ENCODE data around the gene PRPS1.
"Not testable (repeated sequence)": the region's sequence is repeated elsewhere in the genome, so short reads cannot be mapped to it uniquely, and the experiment has no call there.

PRPS1 gene

GRCh38 chrX:107627838-107628661 is at the start of gene PRPS1:
Gene PRPS1 (plus strand): TSS chrX:107628510. CDS start chrX:107628629, 119 bp downstream.
- peak; percentile 75 for DNase-seq (ENCODE audit: low read depth)

GRCh38 chrX:107579956-107580355 is 48.4 kb upstream of the PRPS1 start:
- no peak for DNase-seq (ENCODE audit: low read depth)

- no peak for DNase-seq (ENCODE audit: low read depth)
Observed at GRCh38 chrX:107581923-107582322, 46.4 kb upstream of the PRPS1 start.

GRCh38 chrX:107589243-107589642 is 39.1 kb upstream of the PRPS1 start:
- DNase-seq (ENCODE audit: low read depth): no peak

- DNase-seq (ENCODE audit: low read depth): no peak
Observed at GRCh38 chrX:107596651-107597050, 31.7 kb upstream of the PRPS1 start.

GRCh38 chrX:107597264-107597663 is 31.0 kb upstream of the PRPS1 start:
- no peak for DNase-seq (ENCODE audit: low read depth)

- no peak for DNase-seq (ENCODE audit: low read depth)
Observed at GRCh38 chrX:107597791-107598190, 30.5 kb upstream of the PRPS1 start.

GRCh38 chrX:107599450-107599861 is 28.9 kb upstream of the PRPS1 start:
- DNase-seq (ENCODE audit: low read depth): no peak

GRCh38 chrX:107600366-107600765 is 27.9 kb upstream of the PRPS1 start:
- DNase-seq (ENCODE audit: low read depth): no peak

- DNase-seq (ENCODE audit: low read depth): no peak
Observed at GRCh38 chrX:107601326-107601725, 27.0 kb upstream of the PRPS1 start.

GRCh38 chrX:107601759-107602158 is 26.6 kb upstream of the PRPS1 start:
- no peak for DNase-seq (ENCODE audit: low read depth)

- DNase-seq (ENCODE audit: low read depth): no peak
Observed at GRCh38 chrX:107602694-107603239, 25.5 kb upstream of the PRPS1 start.

GRCh38 chrX:107603429-107604159 is 24.7 kb upstream of the PRPS1 start:
- no peak for DNase-seq (ENCODE audit: low read depth)

GRCh38 chrX:107609061-107609460 is 19.2 kb upstream of the PRPS1 start:
- DNase-seq (ENCODE audit: low read depth): not testable (repeated sequence)

- no peak for DNase-seq (ENCODE audit: low read depth)
Observed at GRCh38 chrX:107610667-107611066, 17.6 kb upstream of the PRPS1 start.

GRCh38 chrX:107619885-107620322 is 8.4 kb upstream of the PRPS1 start:
- no peak for DNase-seq (ENCODE audit: low read depth)

GRCh38 chrX:107624893-107625292 is 3.4 kb upstream of the PRPS1 start:
- DNase-seq (ENCODE audit: low read depth): no peak

- DNase-seq (ENCODE audit: low read depth): no peak
Observed at GRCh38 chrX:107625739-107626138, 2.6 kb upstream of the PRPS1 start.

GRCh38 chrX:107626481-107626880 is 1.8 kb upstream of the PRPS1 start:
- no peak for DNase-seq (ENCODE audit: low read depth)

GRCh38 chrX:107626916-107627315 is 1.4 kb upstream of the PRPS1 start:
- DNase-seq (ENCODE audit: low read depth): no peak

- DNase-seq (ENCODE audit: low read depth): peak; percentile 13
Observed at GRCh38 chrX:107628662-107629539, 591 bp downstream of the PRPS1 start.

- no peak for DNase-seq (ENCODE audit: low read depth)
Observed at GRCh38 chrX:107629540-107629909, 1.2 kb downstream of the PRPS1 start.
